Nephron (organoid): ENCODE results near the gene TST.

Experiments
- H3K27ac Mint-ChIP-seq, 3 experiments: 2 replicates each; pipeline ENCODE4 v1.8.0; 2020; ENCODE audit warnings: mixed read lengths in 3 of 3, mild to moderate bottlenecking in 2 of 3, moderate library complexity in 1 of 3
- H3K27me3 Mint-ChIP-seq: 2 replicates; pipeline ENCODE4 v1.8.0; 2021; ENCODE audit warnings: low read depth, mild to moderate bottlenecking, moderate library complexity, mixed read lengths
- H3K36me3 Mint-ChIP-seq: 2 replicates; pipeline ENCODE4 v1.8.0; 2020; ENCODE audit warnings: low read depth, mixed read lengths
- H3K4me1 Mint-ChIP-seq: 2 replicates; pipeline ENCODE4 v1.8.0; 2020; ENCODE audit warnings: mixed read lengths
- H3K4me3 Mint-ChIP-seq, 3 experiments: 2 replicates each; pipeline ENCODE4 v1.8.0; 2020; ENCODE audit warnings: mild to moderate bottlenecking in 3 of 3, mixed read lengths in 3 of 3, moderate library complexity in 2 of 3
- H3K9me3 Mint-ChIP-seq: 2 replicates; pipeline ENCODE4 v1.8.0; 2020; ENCODE audit warnings: mixed read lengths
- CTCF ChIP-seq, 3 experiments: fragments of 200-600 bp; sonication (generic); IDR thresholded peaks; one replicate each; pipeline ENCODE4 v1.5.0; 2021; ENCODE audit warnings: antibody characterized with exemption in 3 of 3; ENCODE audit not compliant: unreplicated experiment in 3 of 3

The TST gene

GRCh38 chr22:37012262-37012904 is 6.9 kb downstream of the TST start:
- no peak overlapping the region for H3K4me3 Mint-ChIP-seq
- no peak overlapping the region for H3K27ac Mint-ChIP-seq
- no peaks in the 10 kb centered on the region for H3K9me3 Mint-ChIP-seq
- H3K4me1 Mint-ChIP-seq = peaks cover 16% of the 10 kb centered on the region
- H3K27me3 Mint-ChIP-seq = no peaks in the 10 kb centered on the region
- no peaks in the 10 kb centered on the region for H3K36me3 Mint-ChIP-seq
- TF ChIP-seq CTCF (IDR thresholded peaks at IDR 0.05; ENCODE audit: unreplicated experiment in 3 of 3) = no peak

GRCh38 chr22:37011472-37011871 is 7.8 kb downstream of the TST start:
- Mint-ChIP-seq H3K4me1 (peaks cover 9% of the 10 kb centered on the region), H3K9me3 (no peaks in the 10 kb centered on the region), H3K27me3 (no peaks in the 10 kb centered on the region), H3K4me3 (no peak overlapping the region), H3K36me3 (no peaks in the 10 kb centered on the region), H3K27ac (no peak overlapping the region)
- TF ChIP-seq CTCF (IDR thresholded peaks at IDR 0.05; ENCODE audit: unreplicated experiment in 3 of 3) = no peak

- TF ChIP-seq CTCF (IDR thresholded peaks at IDR 0.05; ENCODE audit: unreplicated experiment in 3 of 3) = no peak
- peaks cover 6% of the 10 kb centered on the region for H3K4me1 Mint-ChIP-seq
- no peaks in the 10 kb centered on the region for H3K9me3 Mint-ChIP-seq
- no peaks in the 10 kb centered on the region for H3K27me3 Mint-ChIP-seq
- no peak overlapping the region for H3K4me3 Mint-ChIP-seq
- H3K27ac Mint-ChIP-seq = no peak overlapping the region
- no peaks in the 10 kb centered on the region for H3K36me3 Mint-ChIP-seq
These were observed 8.3 kb downstream of the TST start for GRCh38 chr22:37010976-37011375.

- Mint-ChIP-seq H3K9me3 (peaks cover 4% of the 10 kb centered on the region), H3K4me1 (peaks cover 3% of the 10 kb centered on the region), H3K27ac (no peak overlapping the region), H3K36me3 (no peaks in the 10 kb centered on the region), H3K4me3 (no peak overlapping the region), H3K27me3 (no peaks in the 10 kb centered on the region)
- TF ChIP-seq CTCF (IDR thresholded peaks at IDR 0.05; ENCODE audit: unreplicated experiment in 3 of 3) = no peak
These were observed 9.1 kb downstream of the TST start for GRCh38 chr22:37010174-37010573.

- no peak overlapping the region for H3K27ac Mint-ChIP-seq
- no peaks in the 10 kb centered on the region for H3K4me1 Mint-ChIP-seq
- H3K4me3 Mint-ChIP-seq = no peak overlapping the region
- no peaks in the 10 kb centered on the region for H3K36me3 Mint-ChIP-seq
- no peak for TF ChIP-seq CTCF (IDR thresholded peaks at IDR 0.05; ENCODE audit: unreplicated experiment in 3 of 3)
- peaks cover 4% of the 10 kb centered on the region for H3K9me3 Mint-ChIP-seq
- no peaks in the 10 kb centered on the region for H3K27me3 Mint-ChIP-seq
These were observed 9.8 kb downstream of the TST start for GRCh38 chr22:37009490-37009889.

- no peak overlapping the region for H3K4me3 Mint-ChIP-seq
- H3K27me3 Mint-ChIP-seq = no peaks in the 10 kb centered on the region
- no peak for TF ChIP-seq CTCF (IDR thresholded peaks at IDR 0.05; ENCODE audit: unreplicated experiment in 3 of 3)
- peaks cover 4% of the 10 kb centered on the region for H3K9me3 Mint-ChIP-seq
- H3K36me3 Mint-ChIP-seq = no peaks in the 10 kb centered on the region
- H3K4me1 Mint-ChIP-seq = no peaks in the 10 kb centered on the region
- H3K27ac Mint-ChIP-seq = no peak overlapping the region
These were observed 10.9 kb downstream of the TST start for GRCh38 chr22:37008365-37008764.
